Caco-2 (cell line): Measurements from ENCODE around the gene TBCB. TPM values are rescaled to one million over a fixed set of nuclear protein-coding genes. Genes with fewer than 3 reads are reported as not detected.

Source experiments
- BruUV-seq: library from RNA; stranded (reverse); fragments of 400-500 nt; replicated peaks from 2 replicates; lab custom pipeline; 2021; lab: Mats Ljungman, UMichigan
- CTCF ChIA-PET: fragments of 300-600 bp; sonication (Branson Sonifier 250); formaldehyde crosslinking; loops from one replicate; lab custom pipeline; 2022; ENCODE audit warnings: antibody characterized with exemption; lab: Charles Lee
- POLR2A ChIA-PET: fragments of 300-600 bp; sonication (Branson Sonifier 250); formaldehyde crosslinking; loops from one replicate; lab custom pipeline; 2022; ENCODE audit warnings: antibody characterized with exemption; lab: Charles Lee
- DNase-seq, 2 experiments: peaks; one replicate each; pipeline versions ENCODE4 v3.0.0 to v3.0.0-alpha.2; 2020 to 2022
- H3K27me3 ChIP-seq: replicated peaks from 2 replicates; pipeline ENCODE4 v1.6.0; 2011; ENCODE audit warnings: low read length; ENCODE audit not compliant: control insufficient read depth, insufficient read depth
- H3K36me3 ChIP-seq: 2 replicates; pipeline ENCODE4 v1.5.1; 2011; ENCODE audit warnings: low read length; ENCODE audit not compliant: control insufficient read depth, insufficient read depth
- H3K4me1 ChIP-seq: fragments of 250-450 bp; sonication (Bioruptor Pico); 2 replicates; pipeline ENCODE4 v1.5.1; 2020; ENCODE audit warnings: mild to moderate bottlenecking
- H3K4me3 ChIP-seq: 2 replicates; pipeline ENCODE4 v1.5.1; 2011; ENCODE audit warnings: low read depth, mild to moderate bottlenecking, control low read depth, low read length
- H3K9me3 ChIP-seq: fragments of 250-450 bp; sonication (Bioruptor Pico); 2 replicates; pipeline ENCODE4 v1.5.1; 2020; ENCODE audit warnings: mild to moderate bottlenecking, moderate library complexity
- H3K27ac Mint-ChIP-seq: one replicate; pipeline ENCODE4 v1.8.0; 2022; ENCODE audit warnings: mixed read lengths; ENCODE audit not compliant: unreplicated experiment
- H3K27me3 Mint-ChIP-seq: one replicate; pipeline ENCODE4 v1.8.0; 2022; ENCODE audit warnings: mixed read lengths; ENCODE audit not compliant: insufficient read depth, unreplicated experiment
- H3K36me3 Mint-ChIP-seq: one replicate; pipeline ENCODE4 v1.8.0; 2022; ENCODE audit warnings: mild to moderate bottlenecking, mixed read lengths; ENCODE audit not compliant: insufficient read depth, unreplicated experiment
- H3K4me1 Mint-ChIP-seq: one replicate; pipeline ENCODE4 v1.8.0; 2022; ENCODE audit warnings: low read depth, mixed read lengths; ENCODE audit not compliant: unreplicated experiment
- H3K4me3 Mint-ChIP-seq: one replicate; pipeline ENCODE4 v1.8.0; 2022; ENCODE audit warnings: mild to moderate bottlenecking, moderate library complexity, mixed read lengths; ENCODE audit not compliant: unreplicated experiment
- H3K9me3 Mint-ChIP-seq: one replicate; pipeline ENCODE4 v1.8.0; 2022; ENCODE audit warnings: mixed read lengths; ENCODE audit not compliant: unreplicated experiment
- CTCF ChIP-seq, 2 experiments: fragments of 200-600 bp in 1 of 2; IDR thresholded peaks; 1 replicate in 1 of 2; 2 replicates in 1 of 2; pipeline versions ENCODE4 v1.5.1 to v1.8.0; 2011 to 2022; ENCODE audit warnings: antibody characterized with exemption in 1 of 2, control low read depth in 1 of 2, inconsistent platforms in 1 of 2, low read depth in 1 of 2, low read length in 1 of 2, mild to moderate bottlenecking in 1 of 2, moderate library complexity in 1 of 2; ENCODE audit not compliant: insufficient read depth in 1 of 2, severe bottlenecking in 1 of 2, unreplicated experiment in 1 of 2
- intact Hi-C: fragments of 100-400 bp; cut with micrococcal nuclease; formaldehyde crosslinking; loops from one replicate; pipeline ENCODE4 v1.10.0; 2022; ENCODE audit not compliant: unreplicated experiment
- total RNA-seq: library from RNA; stranded (reverse); gene quantifications from 2 replicates; pipeline ENCODE4 v1.2.3, GENCODE V29; 2022

The TBCB gene
- total RNA-seq, 1 experiment from 2014 or later = 191 TPM

- 0 out of 2 replicates have a peak, but pooled peaks cover 3% of the 10 kb centered on the region for H3K4me1 ChIP-seq
- no peaks in the 10 kb centered on the region for H3K9me3 ChIP-seq
- Mint-ChIP-seq H3K27ac (no peak overlapping the region), H3K4me1 (peaks cover 6% of the 10 kb centered on the region), H3K36me3 (peaks cover 27% of the 10 kb centered on the region), H3K4me3 (no peak overlapping the region), H3K9me3 (no peaks in the 10 kb centered on the region), H3K27me3 (no peaks in the 10 kb centered on the region)
- intact Hi-C loops = no loop called here
- TF ChIP-seq CTCF (IDR thresholded peaks at IDR 0.05; ENCODE audit: insufficient read depth in 1 of 2, low read depth in 1 of 2, low read length in 1 of 2, severe bottlenecking in 1 of 2, unreplicated experiment in 1 of 2) = no peak
- DNase-seq = no peak
- H3K36me3 ChIP-seq = peaks cover 8% of the 10 kb centered on the region
- ChIA-PET POLR2A (no interaction called here), CTCF (no interaction called here)
- no peaks in the 10 kb centered on the region for H3K27me3 ChIP-seq
- H3K4me3 ChIP-seq = no peak overlapping the region
- no TSS peak for BruUV-seq
These were observed 6.6 kb upstream of the TBCB start for GRCh38 chr19:36108684-36109083.

DNA sequence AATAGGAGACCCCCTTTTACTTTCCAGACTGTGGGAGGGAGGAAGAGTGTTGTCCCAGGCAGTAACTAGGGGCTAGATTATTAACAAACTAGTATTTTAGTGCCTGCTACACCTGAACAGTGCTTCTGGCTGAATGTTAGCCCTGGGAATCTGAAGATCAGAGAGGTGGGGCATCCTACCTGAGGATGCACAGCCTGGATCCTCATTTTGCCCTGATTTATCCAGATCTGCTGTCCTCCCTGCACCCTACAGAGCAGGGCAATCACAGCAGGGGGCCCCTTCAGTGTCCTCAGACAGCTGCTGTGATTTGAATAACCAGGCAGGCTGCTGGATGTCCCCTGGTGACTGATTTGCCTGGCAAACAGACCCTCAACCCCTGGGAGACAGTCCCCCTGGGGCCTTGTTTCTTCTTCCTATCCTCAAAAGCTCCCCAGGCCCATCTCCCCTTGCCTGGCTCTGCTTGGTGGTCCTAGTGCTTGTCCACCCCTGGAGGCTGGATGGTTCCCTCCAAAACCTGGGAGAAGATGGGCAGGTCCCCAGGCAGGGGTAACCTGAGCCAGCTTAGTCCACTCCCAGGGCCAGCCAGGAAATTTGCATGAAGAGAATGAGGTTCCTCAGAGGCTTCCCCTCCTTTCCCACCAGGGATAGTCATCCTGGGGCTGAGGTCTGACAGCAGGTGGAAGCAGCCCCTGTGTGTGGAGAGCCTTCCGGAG lies 4.6 kb upstream of the TBCB start, which contains the start of gene OVOL3:
Gene OVOL3 (plus strand): TSS at position 657 of the 713 bp plus-strand sequence. CDS start 60 bp downstream, outside the sequence.
- ChIA-PET CTCF (no interaction called here), POLR2A (no interaction called here)
- Histone ChIP-seq H3K27me3 (no peaks in the 10 kb centered on the region), H3K36me3 (peaks cover 8% of the 10 kb centered on the region; the same call in 1 of the 2 replicates), H3K9me3 (no peaks in the 10 kb centered on the region), H3K4me1 (0 out of 2 replicates have a peak, but pooled peaks cover 3% of the 10 kb centered on the region), H3K4me3 (no peak within 1 kb of the TSS)
- intact Hi-C loops = no loop called here
- TF ChIP-seq CTCF (IDR thresholded peaks at IDR 0.05; ENCODE audit: insufficient read depth in 1 of 2, low read depth in 1 of 2, low read length in 1 of 2, severe bottlenecking in 1 of 2, unreplicated experiment in 1 of 2) = no peak
- Mint-ChIP-seq H3K36me3 (peaks cover 44% of the 10 kb centered on the region), H3K27me3 (no peaks in the 10 kb centered on the region), H3K4me3 (no peak within 1 kb of the TSS), H3K4me1 (peaks cover 6% of the 10 kb centered on the region), H3K27ac (no peak within 1 kb of the TSS), H3K9me3 (no peaks in the 10 kb centered on the region)
- no peak for DNase-seq
- BruUV-seq = no TSS peak

- Mint-ChIP-seq H3K9me3 (no peaks in the 10 kb centered on the region), H3K4me1 (peaks cover 8% of the 10 kb centered on the region), H3K36me3 (peaks cover 50% of the 10 kb centered on the region), H3K27me3 (no peaks in the 10 kb centered on the region), H3K4me3 (no peak overlapping the region), H3K27ac (no peak overlapping the region)
- POLR2A ChIA-PET = no interaction called here
- TF ChIP-seq CTCF (IDR thresholded peaks at IDR 0.05; ENCODE audit: insufficient read depth in 1 of 2, low read depth in 1 of 2, low read length in 1 of 2, severe bottlenecking in 1 of 2, unreplicated experiment in 1 of 2) = no peak
- DNase-seq = no peak
- H3K36me3 ChIP-seq = peaks cover 8% of the 10 kb centered on the region; the same call in 1 of the 2 replicates
- CTCF ChIA-PET = no interaction called here
- peaks cover 6% of the 10 kb centered on the region; the same call in 1 of the 2 replicates for H3K4me1 ChIP-seq
- H3K4me3 ChIP-seq = no peak overlapping the region
- H3K9me3 ChIP-seq = no peaks in the 10 kb centered on the region
- H3K27me3 ChIP-seq = no peaks in the 10 kb centered on the region
- intact Hi-C loops = no loop called here
- BruUV-seq = no TSS peak
These were observed 4.1 kb upstream of the TBCB start for GRCh38 chr19:36111200-36111539.
